Measurements from ENCODE around the gene PTK7.
A peak's percentile ranks its signal among the peaks of the same experiment; 100 is the strongest.

The PTK7 gene

DNA sequence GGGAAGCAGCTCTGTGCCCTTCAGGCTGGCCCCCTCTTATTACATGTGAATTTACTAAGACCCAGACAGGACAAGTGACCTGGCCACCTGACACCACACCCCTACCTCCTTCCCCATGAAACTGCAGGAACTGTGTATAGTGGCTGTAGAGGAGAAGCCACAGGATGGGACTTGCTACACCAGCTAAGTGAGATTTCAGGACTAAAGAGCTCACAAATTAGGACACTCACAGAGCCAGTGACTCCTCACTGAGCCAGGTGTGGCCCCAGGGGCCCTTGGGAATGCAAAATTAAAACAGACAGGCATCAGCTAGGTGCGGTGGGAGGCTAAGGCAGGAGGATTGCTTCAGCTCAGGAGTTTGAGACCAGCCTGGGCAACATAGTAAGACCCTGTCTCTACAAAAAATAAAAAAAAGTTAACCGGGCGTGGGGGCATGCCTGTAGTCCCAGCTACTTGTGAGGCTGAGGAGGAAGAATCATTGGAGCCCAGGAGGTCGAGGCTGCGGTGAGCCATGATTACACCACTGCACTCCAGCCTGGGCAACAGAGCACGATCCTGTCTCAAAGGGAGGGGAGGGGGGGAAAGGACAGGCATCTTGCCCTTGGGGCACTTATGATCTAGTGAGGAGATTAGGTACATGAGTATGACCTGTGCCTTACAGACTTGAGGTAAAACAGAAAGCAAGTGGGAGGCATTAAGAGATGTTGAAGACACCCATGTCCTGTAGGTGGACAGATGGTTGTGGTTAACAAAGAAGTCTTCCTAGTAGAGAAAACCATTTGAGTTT lies 71.8 kb downstream of the PTK7 start:
- peaks cover 5% of the 10 kb centered on the region for H3K4me1 ChIP-seq (ENCODE audit: control insufficient read depth, insufficient read depth, low read length)
- no peak overlapping the region for H3K9ac ChIP-seq (ENCODE audit: low read depth, low read length)
- H3K4me3 ChIP-seq (ENCODE audit: low read depth, low read length): no peak overlapping the region
- peaks cover 29% of the 10 kb centered on the region for H3K36me3 ChIP-seq (ENCODE audit: control insufficient read depth, insufficient read depth, low read length)
- no peaks in the 10 kb centered on the region for H3K9me3 ChIP-seq (ENCODE audit: control insufficient read depth, insufficient read depth, low read length)
- H3K27me3 ChIP-seq (ENCODE audit: control insufficient read depth, insufficient read depth, low read length): no peaks in the 10 kb centered on the region
- no peak overlapping the region for H3K27ac ChIP-seq (ENCODE audit: low read depth, low read length)

DNA sequence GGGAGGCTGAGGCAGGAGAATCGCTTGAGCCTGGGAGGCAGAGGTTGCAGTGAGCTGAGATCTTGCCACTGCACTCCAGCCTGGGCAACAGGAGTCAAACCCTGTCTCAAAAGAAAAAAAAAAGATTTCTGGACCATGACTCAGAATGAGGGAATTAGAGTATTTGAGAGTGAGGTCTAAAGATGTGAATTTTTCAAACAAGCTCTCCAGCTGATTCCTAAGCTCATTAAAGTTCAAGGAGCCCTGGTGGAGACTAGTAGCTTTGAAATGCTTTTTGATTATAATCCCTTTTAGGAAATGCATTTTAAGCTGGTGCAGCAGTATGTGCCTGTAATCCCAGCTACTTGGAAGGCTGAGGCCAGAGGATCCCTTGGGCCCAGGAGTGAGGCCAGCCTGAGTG lies 73.2 kb downstream of the PTK7 start:
- Histone ChIP-seq H3K27ac (ENCODE audit: low read depth, low read length) (no peak overlapping the region), H3K9me3 (ENCODE audit: control insufficient read depth, insufficient read depth, low read length) (no peaks in the 10 kb centered on the region), H3K27me3 (ENCODE audit: control insufficient read depth, insufficient read depth, low read length) (no peaks in the 10 kb centered on the region), H3K4me3 (ENCODE audit: low read depth, low read length) (no peak overlapping the region), H3K9ac (ENCODE audit: low read depth, low read length) (no peak overlapping the region), H3K36me3 (ENCODE audit: control insufficient read depth, insufficient read depth, low read length) (peaks cover 29% of the 10 kb centered on the region), H3K4me1 (ENCODE audit: control insufficient read depth, insufficient read depth, low read length) (no peaks in the 10 kb centered on the region)

DNA sequence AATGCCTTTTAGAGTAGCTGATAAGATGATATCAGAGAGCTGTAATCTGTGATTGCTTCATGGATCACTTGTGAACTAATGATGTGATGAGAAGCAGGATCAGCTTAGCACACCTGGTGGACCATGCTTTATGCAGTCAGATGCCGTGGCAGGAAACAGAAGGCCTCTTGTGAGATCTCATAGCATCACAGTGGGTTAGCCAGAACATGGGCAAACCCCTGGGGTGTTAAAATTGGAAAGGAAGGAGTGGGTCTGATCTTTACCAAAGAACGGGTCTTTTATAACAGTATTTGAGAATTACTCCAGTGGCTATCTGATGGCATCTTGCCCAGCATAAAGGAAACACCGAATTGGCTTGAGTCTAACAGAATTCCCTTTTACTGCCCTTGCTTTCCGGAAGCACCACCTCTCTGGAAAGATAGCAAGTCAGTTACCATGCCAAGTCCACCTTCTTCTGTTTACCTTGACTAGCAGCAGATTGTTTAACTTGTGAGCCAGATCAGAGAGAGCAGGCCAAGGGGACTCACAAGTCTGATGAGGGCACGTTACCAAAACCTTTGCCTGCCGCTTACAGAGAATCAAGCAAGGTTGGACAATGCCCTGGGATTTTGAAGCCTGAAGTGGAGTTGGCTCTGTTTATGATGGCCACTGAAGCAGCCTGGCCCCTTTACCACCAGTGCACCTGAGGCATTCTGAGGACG lies 74.1 kb downstream of the PTK7 start:
- Histone ChIP-seq H3K27ac (ENCODE audit: low read depth, low read length) (no peak overlapping the region), H3K4me1 (ENCODE audit: control insufficient read depth, insufficient read depth, low read length) (no peaks in the 10 kb centered on the region), H3K9me3 (ENCODE audit: control insufficient read depth, insufficient read depth, low read length) (no peaks in the 10 kb centered on the region), H3K36me3 (ENCODE audit: control insufficient read depth, insufficient read depth, low read length) (peaks cover 25% of the 10 kb centered on the region), H3K9ac (ENCODE audit: low read depth, low read length) (no peak overlapping the region), H3K27me3 (ENCODE audit: control insufficient read depth, insufficient read depth, low read length) (no peaks in the 10 kb centered on the region), H3K4me3 (ENCODE audit: low read depth, low read length) (no peak overlapping the region)

DNA sequence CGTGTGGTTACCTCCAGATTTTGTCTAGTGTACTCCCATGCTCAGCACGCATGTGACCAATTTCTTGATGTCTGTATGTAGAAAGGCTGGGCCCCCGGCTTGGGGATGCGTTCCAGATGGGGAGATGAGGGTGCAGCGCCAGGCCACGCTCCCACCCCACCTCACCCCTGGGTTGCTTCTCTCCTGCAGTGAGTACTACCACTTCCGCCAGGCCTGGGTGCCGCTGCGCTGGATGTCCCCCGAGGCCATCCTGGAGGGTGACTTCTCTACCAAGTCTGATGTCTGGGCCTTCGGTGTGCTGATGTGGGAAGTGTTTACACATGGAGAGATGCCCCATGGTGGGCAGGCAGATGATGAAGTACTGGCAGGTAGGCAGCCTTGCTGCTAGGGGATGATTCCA lies 83.5 kb downstream of the PTK7 start:
- Histone ChIP-seq H3K4me1 (ENCODE audit: control insufficient read depth, insufficient read depth, low read length) (no peaks in the 10 kb centered on the region), H3K27me3 (ENCODE audit: control insufficient read depth, insufficient read depth, low read length) (no peaks in the 10 kb centered on the region), H3K27ac (ENCODE audit: low read depth, low read length) (no peak overlapping the region), H3K36me3 (ENCODE audit: control insufficient read depth, insufficient read depth, low read length) (peaks cover 20% of the 10 kb centered on the region), H3K4me3 (ENCODE audit: low read depth, low read length) (no peak overlapping the region), H3K9me3 (ENCODE audit: control insufficient read depth, insufficient read depth, low read length) (no peaks in the 10 kb centered on the region), H3K9ac (ENCODE audit: low read depth, low read length) (no peak overlapping the region)

DNA sequence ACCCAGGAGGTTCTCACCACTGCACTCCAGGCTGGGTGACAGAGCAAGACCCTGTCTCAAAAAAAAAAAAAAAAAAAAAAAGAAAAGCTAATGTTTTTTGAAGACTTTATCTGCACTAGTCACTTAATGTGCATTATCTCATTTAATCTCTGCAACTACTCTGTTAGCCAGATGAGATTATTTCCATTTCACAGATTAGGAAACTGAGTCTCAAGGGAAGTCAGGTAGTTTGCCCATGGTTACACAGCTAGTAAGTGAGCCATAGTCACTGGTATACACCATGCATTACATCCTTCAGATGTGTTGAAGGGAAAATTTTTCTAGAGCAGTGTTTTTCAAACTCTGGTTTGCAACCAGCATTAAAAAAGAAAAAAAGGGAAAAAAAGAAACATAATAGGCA lies 87.8 kb downstream of the PTK7 start:
- Histone ChIP-seq H3K4me3 (ENCODE audit: low read depth, low read length) (no peak overlapping the region), H3K4me1 (ENCODE audit: control insufficient read depth, insufficient read depth, low read length) (no peaks in the 10 kb centered on the region), H3K9me3 (ENCODE audit: control insufficient read depth, insufficient read depth, low read length) (no peaks in the 10 kb centered on the region), H3K9ac (ENCODE audit: low read depth, low read length) (no peak overlapping the region), H3K36me3 (ENCODE audit: control insufficient read depth, insufficient read depth, low read length) (peaks cover 19% of the 10 kb centered on the region), H3K27me3 (ENCODE audit: control insufficient read depth, insufficient read depth, low read length) (no peaks in the 10 kb centered on the region), H3K27ac (ENCODE audit: low read depth, low read length) (no peak overlapping the region)

DNA sequence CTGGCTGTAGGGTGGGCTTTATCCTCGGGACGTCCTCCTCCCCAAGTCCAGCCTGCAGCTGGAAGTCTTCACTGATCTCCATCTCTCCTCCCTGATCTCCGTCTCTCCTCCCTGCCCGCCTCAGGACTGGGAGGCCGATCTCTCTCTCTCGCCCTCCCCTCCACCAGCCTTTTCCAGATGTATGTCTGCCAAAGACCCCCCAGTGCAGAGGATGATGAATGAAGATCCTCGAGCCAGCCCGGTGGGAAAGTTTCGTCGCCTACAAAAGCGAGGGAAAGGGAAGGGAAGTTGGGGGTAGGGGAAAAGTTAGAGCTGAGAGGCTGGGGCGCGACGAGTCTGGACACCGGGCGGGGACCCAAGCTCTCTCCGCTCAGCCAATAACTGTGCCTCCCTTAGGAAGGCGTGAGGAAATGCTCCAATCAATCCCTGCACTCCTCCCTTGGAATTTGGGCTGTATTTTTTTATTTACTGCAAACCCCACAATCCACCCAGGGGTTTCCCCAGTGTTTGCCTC lies 94.4 kb downstream of the PTK7 start:
- Histone ChIP-seq H3K27me3 (ENCODE audit: control insufficient read depth, insufficient read depth, low read length) (no peaks in the 10 kb centered on the region), H3K9ac (ENCODE audit: low read depth, low read length) (peak overlapping the region; percentile 83), H3K27ac (ENCODE audit: low read depth, low read length) (peak overlapping the region; percentile 96)

DNA sequence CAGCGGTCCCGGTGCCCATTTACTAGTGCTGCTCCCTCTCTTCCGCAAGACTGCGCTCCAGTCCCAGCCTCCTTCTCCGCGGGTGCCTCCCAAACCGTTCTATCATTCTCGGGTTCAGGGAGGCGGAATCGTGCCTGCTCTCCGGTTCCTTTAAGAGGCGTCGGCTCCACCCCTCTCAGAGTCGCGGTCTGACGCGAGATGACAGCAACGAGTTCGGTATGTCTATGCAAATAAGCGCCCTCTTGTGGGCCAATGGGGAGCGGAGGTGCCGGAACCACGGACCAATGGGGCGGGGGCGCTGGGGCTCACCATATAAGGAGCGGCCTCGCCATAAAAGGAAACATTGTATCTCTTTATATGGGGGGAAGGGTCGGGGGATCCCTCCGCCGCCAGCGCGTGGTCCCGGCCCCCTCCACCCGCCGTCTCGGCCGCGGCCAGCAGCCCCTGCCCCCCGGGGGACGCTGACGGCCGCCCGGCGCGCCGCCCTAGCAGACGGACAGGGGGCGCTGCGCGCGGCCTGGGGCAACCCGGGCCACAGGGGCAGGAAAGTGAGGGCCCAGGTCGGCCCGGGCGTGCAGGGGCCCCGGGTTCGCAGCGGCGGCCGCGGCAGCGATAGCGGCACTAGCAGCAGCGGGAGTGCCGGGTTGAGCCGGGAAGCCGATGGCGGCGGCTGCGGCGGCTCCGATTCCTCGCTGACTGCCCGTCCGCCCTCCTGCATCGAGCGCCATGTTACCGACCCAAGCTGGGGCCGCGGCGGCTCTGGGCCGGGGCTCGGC lies 95.0 kb downstream of the PTK7 start, which contains the start of gene SRF:
SRF (plus strand) TSS at position 339 of the 776 bp plus-strand sequence; CDS start at position 727, 388 bp downstream.
- Histone ChIP-seq H3K4me1 (ENCODE audit: control insufficient read depth, insufficient read depth, low read length) (peaks cover 22% of the 10 kb centered on the region), H3K4me3 (ENCODE audit: low read depth, low read length) (peak within 1 kb of the TSS; percentile 93), H3K36me3 (ENCODE audit: control insufficient read depth, insufficient read depth, low read length) (peaks cover 18% of the 10 kb centered on the region), H3K9ac (ENCODE audit: low read depth, low read length) (peak within 1 kb of the TSS; percentile 92), H3K27me3 (ENCODE audit: control insufficient read depth, insufficient read depth, low read length) (no peaks in the 10 kb centered on the region), H3K9me3 (ENCODE audit: control insufficient read depth, insufficient read depth, low read length) (no peaks in the 10 kb centered on the region), H3K27ac (ENCODE audit: low read depth, low read length) (peak within 1 kb of the TSS; percentile 96)

More for the DNA sequence above, 94.4 kb downstream of the PTK7 start:
- peaks cover 12% of the 10 kb centered on the region for H3K36me3 ChIP-seq (ENCODE audit: control insufficient read depth, insufficient read depth, low read length)
- no peaks in the 10 kb centered on the region for H3K9me3 ChIP-seq (ENCODE audit: control insufficient read depth, insufficient read depth, low read length)
- peak overlapping the region; percentile 75 for H3K4me3 ChIP-seq (ENCODE audit: low read depth, low read length)
- H3K4me1 ChIP-seq (ENCODE audit: control insufficient read depth, insufficient read depth, low read length): peaks cover 22% of the 10 kb centered on the region

DNA sequence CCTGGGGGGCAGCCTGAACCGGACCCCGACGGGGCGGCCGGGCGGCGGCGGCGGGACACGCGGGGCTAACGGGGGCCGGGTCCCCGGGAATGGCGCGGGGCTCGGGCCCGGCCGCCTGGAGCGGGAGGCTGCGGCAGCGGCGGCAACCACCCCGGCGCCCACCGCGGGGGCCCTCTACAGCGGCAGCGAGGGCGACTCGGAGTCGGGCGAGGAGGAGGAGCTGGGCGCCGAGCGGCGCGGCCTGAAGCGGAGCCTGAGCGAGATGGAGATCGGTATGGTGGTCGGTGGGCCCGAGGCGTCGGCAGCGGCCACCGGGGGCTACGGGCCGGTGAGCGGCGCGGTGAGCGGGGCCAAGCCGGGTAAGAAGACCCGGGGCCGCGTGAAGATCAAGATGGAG lies 95.6 kb downstream of the PTK7 start:
- Histone ChIP-seq H3K9me3 (ENCODE audit: control insufficient read depth, insufficient read depth, low read length) (no peaks in the 10 kb centered on the region), H3K36me3 (ENCODE audit: control insufficient read depth, insufficient read depth, low read length) (peaks cover 24% of the 10 kb centered on the region), H3K4me3 (ENCODE audit: low read depth, low read length) (peak overlapping the region; percentile 93), H3K27me3 (ENCODE audit: control insufficient read depth, insufficient read depth, low read length) (no peaks in the 10 kb centered on the region), H3K4me1 (ENCODE audit: control insufficient read depth, insufficient read depth, low read length) (peaks cover 22% of the 10 kb centered on the region), H3K27ac (ENCODE audit: low read depth, low read length) (peak overlapping the region; percentile 96), H3K9ac (ENCODE audit: low read depth, low read length) (peak overlapping the region; percentile 92)

DNA sequence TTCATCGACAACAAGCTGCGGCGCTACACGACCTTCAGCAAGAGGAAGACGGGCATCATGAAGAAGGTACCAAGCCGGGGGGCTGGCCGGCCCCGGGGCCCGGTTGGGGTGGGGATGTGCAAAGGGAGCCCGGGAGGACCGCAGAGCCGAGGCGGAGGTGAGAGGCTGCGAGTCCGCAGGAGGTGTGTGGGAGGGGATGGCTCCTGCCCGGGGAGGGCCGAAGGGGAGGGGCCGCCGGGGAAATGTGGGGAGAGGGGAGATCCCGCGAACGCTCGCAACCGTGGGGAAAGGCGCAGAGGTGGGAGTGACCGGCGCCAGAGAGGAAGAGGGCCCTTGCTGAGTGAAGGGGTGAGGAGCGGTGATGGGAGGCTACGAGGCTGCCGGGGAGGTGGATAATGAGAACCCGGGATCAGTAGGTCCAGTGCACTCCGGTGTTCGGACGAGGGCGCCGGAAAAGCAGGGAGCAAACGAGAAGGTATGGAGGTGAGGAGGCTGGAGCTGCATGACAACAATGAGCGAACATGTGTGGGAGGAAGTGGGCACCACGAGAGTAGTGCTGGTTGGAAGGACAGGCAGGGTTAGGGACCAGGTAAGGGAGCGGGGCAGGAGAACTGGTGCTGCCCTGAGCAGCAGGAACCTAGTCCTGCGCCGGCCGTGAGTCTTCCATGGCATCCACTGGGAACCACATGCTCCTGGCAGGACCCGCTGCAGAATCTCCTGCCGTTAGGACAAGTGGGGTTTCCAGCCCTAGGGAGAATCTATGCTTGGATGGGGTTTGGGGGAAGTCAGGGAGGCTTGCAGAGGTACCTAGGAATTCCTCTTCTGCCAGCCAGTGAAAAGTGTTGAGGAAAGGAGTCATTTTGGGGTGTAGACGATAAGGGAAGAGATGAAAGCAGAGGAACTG lies 96.2 kb downstream of the PTK7 start:
- Histone ChIP-seq H3K4me3 (ENCODE audit: low read depth, low read length) (peak overlapping the region; percentile 93), H3K27ac (ENCODE audit: low read depth, low read length) (peak overlapping the region; percentile 96), H3K36me3 (ENCODE audit: control insufficient read depth, insufficient read depth, low read length) (peaks cover 28% of the 10 kb centered on the region), H3K4me1 (ENCODE audit: control insufficient read depth, insufficient read depth, low read length) (peaks cover 22% of the 10 kb centered on the region), H3K9ac (ENCODE audit: low read depth, low read length) (peak overlapping the region; percentile 92), H3K27me3 (ENCODE audit: control insufficient read depth, insufficient read depth, low read length) (no peaks in the 10 kb centered on the region), H3K9me3 (ENCODE audit: control insufficient read depth, insufficient read depth, low read length) (no peaks in the 10 kb centered on the region)

Data from HUES48 (cell line).